ENCODE data around the gene CHST11.
"Not testable (repeated sequence)": the region's sequence is repeated elsewhere in the genome, so short reads cannot be mapped to it uniquely, and the experiment has no call there.

Gene CHST11

DNA sequence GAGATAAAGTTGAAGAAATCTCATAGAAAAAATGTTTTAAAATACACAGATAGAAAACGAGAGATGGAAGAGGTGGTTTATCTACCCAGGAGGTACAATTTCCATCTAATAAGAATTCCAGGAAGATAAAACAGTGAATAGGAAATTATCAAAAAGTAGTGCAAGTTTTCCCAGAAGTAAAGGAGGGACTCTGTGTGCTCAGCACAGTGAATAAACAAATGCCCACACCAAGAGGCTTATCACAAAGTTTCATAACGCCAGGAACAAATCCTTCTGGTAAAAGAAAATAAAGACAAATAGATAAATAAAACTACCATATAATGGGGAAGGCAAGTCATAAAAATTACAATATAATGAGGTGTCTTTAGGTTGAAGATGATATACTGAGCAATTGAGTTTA, 322.4 kb downstream of the CHST11 start:
- no peak for DNase-seq

DNA sequence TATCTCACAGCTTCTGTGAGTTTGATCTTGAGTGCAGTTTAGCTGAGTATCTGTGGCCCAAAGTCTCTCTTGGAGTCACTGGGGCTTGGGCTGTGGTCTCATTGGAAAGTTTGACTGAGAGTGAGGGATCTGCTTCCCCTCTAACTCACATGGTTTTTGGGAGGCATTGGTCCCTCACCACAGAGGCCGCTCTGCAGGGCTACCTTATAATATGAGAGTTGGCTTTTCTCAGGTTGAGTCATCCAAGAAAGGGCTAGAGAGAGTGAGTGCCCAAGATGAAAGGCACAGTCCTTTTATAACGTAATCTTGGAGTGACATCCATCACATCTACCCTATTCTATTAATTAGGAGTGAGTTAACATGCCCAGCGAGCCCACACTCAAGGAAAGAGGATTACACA, 325.5 kb downstream of the CHST11 start:
- DNase-seq = no peak

DNA sequence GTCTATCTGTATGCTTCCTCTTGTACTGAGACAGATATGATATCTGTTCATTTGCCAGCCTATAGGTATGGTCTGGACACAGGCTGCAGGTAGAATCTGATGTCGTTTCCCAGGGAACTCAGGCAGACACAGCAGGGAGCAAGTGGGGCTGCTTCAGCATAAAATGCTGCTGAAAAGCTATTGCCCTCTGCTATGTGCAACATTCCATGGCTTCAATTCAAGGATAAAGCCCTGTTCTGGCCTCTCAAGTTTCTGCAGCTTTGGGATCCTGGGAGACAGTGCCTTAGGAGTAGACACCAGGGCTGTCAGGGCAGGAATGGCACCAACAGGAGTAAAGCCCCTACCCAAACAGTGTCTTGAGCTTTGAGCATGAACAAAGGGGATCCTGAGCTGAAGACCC, 327.8 kb downstream of the CHST11 start:
- DNase-seq = peak; percentile 26

DNA sequence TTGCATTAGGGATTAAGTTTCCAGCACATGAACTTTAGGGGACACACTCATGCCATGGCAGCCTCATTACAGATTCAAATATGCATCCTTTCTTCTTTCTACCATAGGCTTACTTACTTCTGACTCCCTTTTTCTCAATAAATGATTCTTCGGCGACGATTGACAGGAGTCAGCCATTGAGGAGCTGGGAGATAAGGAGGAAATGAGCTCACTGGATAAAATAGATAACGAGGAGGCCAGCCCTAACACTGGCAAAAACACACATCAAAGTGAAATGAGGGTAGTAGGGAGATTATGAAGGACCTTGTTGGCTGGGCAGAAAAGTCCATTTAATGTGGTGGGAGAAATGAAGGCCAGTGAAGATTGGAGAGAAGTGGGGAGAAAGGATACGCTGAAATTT, 329.1 kb downstream of the CHST11 start:
- no peak for DNase-seq

DNA sequence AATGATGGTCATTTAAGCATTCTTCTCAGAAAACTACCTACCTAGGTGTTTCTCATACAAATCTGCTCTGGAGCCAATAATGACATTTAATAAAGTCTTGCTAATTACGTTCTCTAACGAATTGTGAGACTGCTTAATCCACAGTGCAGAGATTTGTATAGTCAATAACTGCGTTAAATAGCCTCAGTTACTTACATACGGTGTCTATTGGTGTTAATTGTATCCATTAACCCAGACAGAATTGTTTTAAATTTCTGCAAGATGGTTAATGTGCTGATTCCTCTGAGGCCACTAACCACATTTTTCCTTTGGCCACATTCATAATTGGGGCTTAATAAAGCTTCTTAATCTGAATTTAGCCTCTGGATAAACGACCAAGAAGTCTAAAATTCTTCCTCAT, 329.6 kb downstream of the CHST11 start:
- DNase-seq = no peak

DNA sequence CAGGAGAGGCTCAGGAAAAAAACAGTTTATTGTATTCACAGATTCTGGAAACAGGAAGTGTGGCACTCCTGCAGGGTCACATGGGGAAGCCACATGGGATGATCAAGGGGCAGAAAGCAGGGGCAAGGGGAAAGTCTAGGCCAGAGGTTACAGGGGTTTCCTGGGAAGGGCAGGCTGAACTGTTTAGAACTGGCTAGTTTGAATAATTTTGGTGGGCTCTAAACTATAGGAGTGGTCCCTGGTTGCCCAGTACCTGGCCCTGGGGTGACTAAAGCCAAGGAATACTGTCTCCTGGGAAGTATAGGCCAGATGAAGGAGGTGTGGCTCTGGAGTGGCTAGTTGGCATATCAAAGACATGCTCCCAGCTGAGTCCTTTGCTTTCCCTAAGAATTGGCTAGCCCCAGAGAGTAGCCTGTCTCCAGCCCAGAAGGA, 332.1 kb downstream of the CHST11 start:
- no peak for DNase-seq

DNA sequence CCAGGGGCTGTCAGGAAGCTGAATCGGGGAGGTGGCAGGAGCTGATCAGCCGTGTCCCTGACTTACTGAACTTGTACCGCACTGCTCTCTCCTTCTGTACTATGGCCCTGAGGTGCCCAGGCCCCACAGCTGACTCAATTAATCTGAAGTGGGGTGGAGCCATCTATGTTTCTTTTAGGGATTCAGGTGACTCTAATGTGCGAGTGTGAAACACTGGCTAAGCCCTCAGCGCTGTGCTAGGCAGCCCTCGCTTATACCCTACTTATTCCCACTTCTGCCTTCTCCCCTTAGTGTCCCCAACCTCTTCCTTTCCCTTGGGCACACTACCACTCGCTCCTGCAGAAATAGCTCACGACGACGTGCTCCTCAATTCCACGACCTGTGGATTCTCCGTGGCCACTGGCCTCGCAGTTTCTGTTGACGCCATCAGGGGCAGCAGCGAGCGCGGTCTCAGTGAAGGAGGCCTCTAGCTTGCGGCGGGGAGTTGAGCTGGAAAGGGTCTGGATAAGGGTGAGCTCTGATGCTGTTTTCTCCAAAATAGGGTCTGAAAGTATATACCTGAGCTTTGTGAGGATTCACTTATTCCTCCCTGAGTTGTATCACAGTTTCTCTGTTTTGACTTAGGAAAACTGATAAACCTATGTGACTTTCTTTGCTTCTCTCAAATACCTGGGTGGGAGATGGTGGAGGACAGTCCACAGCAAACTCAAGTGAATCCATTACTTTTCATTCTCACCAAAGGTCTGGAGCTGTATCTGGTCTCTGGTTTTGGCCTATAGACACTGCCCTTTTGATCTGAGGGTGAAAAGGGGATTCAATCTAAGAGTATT, 333.8 kb downstream of the CHST11 start:
- peak; percentile 6 for DNase-seq

DNA sequence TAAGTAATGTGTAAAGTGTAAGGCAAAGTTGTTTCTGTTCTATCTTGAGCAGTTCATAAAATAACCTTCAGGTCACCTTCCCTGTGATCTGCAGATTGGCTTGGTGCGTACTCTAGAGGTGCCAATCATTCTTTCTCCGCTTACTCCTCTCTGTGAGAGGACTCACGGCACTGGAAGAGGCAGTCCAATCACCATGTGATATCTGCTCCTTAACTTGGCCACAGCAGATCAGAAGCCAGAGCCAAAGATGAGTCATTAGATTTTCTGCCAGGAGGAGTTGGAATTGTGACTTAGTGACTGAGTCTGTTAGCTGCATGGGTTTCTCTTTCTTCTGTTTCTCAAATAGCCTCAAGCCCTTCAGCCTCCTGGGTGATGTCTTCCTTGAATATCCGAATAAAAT, 335.8 kb downstream of the CHST11 start:
- DNase-seq = peak; percentile 80

DNA sequence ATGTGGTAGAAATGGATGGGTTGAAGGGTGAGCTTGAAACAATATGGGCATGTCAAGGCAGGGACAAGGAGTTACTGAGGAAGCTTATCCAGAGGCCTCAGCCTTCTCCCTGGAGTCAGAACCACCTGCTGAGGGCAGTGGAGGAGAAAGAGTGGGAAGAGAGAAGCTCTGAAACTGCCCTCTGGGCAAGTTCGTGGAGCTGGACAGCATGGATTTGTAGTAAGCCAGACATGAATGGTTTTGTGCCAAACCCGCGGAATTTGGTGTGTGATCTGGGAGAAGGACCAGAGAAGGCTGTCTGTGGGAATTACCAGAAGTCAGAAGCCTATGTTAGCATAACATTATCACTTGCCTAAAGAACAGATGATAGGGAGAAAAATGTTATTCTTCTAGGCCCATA, 336.5 kb downstream of the CHST11 start:
- DNase-seq = peak; percentile 60

DNA sequence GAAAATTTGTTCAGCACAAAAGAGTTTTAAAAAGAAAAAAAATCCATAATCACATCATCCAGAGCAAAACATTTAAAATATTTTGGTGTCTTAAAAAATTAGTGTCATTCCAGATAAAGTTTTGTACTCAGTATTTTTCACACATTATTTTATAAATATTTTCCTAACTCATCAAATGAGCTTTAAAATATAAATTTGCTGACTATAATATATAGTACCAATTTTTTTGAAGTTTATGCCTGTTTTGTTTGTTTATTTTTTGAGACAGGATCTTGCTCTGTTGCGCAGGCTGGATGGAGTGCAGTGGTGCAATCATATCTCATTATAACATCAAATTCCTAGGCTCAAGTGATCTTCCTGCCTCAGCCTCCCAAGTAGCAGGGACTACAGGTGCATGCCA, 337.2 kb downstream of the CHST11 start:
- no peak for DNase-seq

DNA sequence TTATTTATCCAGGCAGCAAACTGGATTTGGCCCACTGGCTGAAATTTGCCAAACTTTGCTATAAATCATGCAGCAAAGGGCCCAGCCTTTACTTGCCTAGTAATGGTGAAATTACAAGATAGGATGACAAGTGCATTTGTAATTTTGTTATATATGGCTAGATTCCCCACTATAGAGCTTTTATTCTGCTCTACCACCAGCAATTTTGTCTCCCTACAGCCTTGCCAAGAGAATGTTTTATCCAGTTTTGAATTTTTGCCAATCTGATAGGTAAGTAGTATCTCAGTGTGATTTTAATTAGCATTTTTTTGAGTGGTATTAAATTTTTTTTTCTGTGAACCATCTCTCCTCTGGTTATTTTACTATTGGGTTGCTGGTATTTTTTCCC, 339.7 kb downstream of the CHST11 start:
- DNase-seq = no peak

DNA sequence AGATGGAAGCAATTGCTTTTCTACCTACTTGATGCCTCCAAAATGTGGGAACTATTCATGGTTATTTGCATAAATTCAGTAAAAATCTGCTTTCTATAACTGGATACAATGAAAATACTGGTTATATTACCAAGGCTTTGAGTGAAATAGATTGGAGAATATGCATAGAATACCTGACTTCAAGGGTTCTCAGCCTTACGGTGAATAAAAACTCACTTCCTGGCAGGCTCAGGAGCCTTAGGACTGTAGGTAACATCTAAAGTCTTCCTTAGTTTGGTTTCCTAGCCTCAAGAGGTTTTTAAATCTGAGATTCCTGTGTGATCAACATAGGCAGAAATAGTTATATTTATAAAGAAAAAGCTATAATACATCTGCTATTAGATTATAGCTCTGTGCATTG, 342.7 kb downstream of the CHST11 start:
- DNase-seq = no peak

DNA sequence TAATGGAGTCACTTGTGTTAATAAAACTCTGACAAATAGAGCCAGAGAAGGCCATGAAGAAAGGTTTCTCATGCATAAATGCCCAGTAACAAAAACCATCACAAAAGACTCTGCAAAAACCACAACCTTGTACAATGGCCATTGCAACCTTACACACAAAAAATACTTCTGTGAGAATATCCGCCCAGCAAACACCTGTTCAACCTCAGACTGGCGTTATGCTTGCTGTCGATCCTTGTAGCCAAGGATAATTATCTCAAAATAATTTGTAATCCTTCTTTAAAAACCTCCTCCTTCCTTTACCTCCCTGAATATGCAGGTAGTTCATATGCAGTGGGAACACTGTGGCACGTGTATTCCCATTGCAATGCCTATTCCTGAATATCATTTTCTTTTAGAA, 344.3 kb downstream of the CHST11 start:
- DNase-seq = no peak

DNA sequence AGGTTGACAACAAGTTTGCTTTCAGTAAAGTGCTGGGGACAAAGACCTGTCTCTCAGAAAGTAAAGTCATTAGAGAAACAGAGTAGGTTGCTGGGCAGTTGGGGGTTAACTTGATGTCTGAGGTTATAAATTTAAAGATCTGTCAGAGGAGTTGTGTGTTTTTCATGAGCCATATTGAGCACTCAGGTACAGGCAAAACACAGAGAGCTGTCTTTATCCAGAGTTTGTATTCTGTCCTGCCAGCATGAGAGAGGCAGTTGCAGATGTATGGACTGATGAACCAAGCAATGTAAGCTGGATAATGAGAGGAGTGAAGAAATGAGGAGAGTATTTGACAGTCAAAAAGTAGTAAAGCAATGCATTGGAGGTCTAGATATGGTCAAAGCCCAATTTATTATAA, 344.7 kb downstream of the CHST11 start:
- DNase-seq = no peak

DNA sequence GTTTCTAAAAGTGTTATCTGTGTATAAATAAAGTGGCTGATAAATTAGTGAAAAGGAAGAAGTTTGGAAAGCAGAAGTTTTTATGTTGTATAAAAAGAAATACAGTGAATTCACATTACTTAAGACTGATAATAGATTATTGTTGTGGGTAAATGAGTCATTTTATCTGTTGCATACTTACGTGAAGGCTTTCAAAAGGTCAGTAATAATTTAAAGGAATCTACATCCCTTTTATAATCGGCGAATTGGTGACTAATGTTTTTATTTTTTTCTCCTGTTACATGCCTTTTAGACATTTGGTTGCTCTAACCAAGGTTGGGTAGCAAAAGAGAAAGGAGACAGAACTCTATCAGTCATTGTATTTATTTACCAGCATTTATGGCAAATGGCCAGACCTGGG, 345.5 kb downstream of the CHST11 start:
- no peak for DNase-seq

DNA sequence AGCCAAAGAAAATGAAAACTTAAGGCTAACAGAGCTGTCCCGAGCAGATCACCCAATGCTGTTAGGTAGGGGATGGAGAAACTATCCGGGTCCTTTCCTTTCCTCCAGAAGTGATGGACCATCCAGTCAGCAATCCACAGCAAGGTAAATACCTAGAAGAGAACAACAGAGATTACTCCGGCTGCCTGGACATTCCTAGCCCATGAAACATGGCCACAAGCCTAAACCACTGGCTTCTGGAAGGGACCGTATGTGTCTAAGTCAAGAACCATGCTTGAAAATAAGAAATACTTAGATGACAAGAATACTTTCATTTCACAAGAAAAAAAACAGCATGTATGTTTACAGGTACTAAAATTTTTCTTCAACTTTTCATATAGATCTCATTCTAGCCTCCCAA, 348.4 kb downstream of the CHST11 start:
- peak; percentile 63 for DNase-seq

DNA sequence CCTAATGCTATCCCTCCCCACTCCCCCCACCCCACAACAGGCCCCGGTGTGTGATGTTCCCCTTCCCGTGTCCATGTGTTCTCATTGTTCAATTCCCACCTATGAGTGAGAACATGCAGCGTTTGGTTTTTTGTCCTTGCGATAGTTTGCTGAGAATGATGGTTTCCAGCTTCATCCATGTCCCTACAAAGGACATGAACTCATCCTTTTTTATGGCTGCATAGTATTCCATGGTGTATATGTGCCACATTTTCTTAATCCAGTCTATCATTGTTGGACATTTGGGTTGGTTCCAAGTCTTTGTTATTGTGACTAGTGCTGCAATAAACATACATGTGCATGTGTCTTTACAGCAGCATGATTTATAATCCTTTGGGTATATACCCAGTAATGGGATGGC, 349.4 kb downstream of the CHST11 start:
- not testable (repeated sequence) for DNase-seq

DNA sequence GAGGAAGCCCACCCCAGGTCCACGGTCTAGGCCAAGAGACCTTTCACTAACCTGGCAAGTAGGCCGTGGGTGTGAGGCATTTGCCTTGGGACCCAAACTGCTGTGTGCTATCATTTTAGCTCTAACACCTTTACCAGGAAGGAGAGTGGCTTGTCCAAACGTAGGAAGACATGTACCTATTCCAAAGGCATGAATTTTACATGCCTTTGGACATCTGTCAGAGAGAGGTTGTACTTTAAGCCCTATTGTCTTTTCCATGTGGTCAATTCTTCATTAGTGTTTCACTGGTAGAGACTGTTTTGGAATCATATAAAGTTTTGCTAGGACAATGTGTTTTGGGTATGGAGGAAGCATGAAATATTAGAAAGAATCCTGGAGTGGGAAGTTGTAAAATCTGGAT, 352.5 kb downstream of the CHST11 start:
- no peak for DNase-seq

DNA sequence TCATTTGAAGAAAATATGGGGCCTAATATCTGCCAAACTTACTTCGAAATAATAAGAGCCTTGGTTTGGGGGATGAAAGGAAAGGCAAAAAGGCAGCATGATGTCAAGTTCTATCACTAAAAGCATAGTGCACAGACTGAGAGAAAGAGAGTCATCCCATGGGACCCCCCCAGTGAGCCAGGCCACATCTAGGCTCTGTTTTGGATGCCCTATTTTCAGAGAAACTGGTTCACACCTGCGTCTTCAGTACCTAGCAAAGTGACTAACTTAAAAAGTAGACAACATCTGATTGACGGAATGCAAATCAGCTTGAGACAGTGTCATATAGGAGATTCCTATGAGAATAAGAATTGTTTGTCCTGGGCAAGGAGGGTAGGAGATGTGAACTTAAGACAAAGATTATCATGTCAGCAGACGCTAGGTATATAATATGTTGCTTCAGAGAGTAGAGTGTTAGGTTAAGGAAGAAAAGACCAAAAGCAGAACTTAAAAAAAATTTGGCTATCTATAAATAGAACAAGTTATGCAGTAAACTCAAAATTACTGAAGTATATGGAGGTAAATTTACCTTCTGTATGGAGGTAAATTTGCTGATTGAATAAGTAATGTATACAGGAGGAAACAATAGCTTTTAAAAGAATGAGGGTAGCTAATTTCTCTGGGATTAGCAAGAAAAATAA, 353.1 kb downstream of the CHST11 start:
- no peak for DNase-seq
